Amygdala (tissue), 56 donors: Measurements from ENCODE around the gene PLTP.
"Not testable (repeated sequence)": the region's sequence is repeated elsewhere in the genome, so short reads cannot be mapped to it uniquely, and the experiment has no call there.

Experiments used
- DNase-seq, 56 donors: peaks; one replicate each; lab custom pipeline; 2025; lab: John Stamatoyannopoulos, UW

The PLTP gene

GRCh38 chr20:45944965-45945677, 33.2 kb upstream of the PLTP start:
- no peak for DNase-seq

GRCh38 chr20:45944151-45944964, 32.4 kb upstream of the PLTP start:
- DNase-seq, result peak in 2 of 56 donors; percentile 25 to 38

DNA sequence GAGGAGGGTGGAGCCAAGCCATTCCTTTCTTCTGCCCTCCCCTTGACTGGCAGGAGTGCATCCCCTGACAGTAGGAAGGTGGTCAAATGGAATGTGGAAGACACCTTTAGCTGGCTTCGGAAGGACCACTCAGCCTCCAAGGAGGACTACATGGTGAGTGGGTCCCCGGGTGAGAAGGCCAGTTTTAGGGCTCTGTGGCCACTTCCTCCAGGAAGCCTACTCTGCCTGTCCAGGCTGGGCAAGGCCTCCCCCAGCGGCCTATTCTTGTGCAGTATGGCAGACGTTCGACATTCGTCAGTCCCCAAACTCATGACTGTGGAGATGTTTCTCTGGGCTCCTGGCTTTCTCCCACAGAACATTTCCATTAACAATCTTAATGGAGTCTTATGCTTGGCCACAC, 31.7 kb upstream of the PLTP start:
- DNase-seq, result no peak

GRCh38 chr20:45940469-45940868, 28.5 kb upstream of the PLTP start:
- no peak for DNase-seq

DNA sequence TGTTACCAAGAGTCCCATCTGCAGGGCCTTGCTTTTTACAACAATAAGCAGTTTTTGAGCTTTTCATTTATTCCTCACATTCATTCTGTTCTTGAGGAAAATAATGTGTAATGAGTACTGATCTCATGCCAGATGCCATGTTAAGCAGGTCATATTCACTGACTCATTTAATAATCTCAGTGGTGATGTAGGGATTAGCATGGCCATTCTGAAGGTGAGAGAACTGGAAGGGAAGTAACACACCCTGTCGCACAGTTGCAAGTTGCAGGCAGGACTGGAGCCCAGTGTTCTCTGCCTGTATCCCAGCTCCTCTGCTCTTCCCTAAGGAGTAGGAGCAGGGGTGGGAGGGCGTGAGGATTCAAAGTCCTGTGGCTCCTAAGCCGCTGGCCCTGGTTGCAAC, 28.1 kb upstream of the PLTP start:
- DNase-seq, result no peak

DNA sequence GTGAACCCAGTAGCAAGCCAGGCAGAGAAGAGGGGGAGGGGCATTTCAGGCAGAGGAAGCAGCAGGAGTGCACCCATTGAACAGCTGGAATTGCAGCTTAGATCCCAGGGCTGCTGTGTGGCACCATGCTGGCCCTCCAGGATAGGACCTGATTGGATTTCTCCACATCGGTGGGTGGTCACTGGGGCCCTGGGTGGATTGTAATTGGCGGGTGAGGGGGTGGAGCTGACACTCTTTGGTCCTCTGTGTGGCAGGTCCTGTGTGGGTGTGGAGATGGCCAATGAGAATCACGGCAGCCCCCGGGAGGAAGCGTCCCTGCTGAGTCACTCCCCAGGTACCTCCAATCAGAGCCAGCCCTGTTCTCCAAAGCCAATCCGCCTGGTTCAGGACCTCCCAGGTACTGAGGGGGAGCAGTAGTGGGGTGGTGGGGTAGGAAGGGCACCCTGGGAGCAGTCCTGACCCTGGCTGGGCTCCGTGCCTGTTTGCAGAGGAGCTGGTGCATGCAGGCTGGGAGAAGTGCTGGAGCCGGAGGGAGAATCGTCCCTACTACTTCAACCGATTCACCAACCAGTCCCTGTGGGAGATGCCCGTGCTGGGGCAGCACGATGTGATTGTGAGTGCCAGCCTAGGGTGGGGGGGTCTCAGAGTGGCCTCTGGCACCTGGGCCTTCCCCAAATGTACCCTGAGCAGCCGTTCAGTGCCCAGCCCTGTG, 26.9 kb upstream of the PLTP start:
- DNase-seq, result peak in 1 of 56 donors; percentile 8

DNA sequence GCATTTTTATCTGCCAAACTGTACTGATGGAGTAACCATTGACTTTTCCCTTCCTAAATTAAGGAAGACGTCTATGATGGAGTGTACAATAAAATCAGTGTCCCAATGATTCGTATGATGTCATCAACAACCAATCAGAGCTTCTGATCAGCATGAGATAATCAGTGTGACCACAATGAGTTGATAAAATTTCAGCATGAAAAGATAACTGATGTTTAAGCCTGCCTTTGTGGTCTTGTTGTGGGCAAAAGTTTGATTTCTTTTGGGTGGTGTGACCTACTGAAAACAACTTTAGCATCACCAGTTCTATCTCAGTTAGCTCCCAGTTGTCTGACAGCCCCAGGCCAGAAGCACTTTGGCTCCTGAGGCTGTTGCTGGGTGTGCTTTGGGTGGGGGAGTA, 25.8 kb upstream of the PLTP start:
- no peak for DNase-seq

DNA sequence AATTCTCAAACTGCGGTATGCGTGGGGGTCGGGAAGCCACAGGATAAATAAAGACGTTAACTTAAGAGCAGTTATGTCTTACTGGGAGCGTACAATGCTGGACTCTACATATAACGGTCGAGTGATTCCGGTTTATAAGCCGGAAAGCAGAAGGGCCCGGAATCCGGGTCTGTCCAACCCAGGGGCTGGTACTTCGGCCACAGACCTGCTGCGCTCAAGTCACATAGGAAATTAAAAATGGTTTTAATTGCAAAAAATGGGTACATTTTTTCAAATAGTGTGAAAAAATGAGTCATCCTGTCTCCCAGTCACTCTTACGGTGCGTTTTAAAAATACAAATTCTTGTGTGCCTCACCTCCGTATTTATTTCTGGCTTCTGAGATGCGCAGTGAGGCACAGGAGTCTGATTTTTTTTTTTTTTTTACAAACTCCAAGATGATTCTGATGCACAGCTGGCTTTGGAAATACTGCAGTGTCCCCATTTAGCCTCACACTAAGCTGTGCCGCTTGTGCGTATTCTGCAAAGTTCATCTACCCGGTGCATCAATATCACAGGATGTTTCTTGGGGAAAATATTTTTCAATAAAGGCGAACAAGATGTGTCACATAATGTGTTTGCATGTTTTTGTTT, 23.6 kb upstream of the PLTP start:
- DNase-seq, result peak in 1 of 56 donors; percentile 10

DNA sequence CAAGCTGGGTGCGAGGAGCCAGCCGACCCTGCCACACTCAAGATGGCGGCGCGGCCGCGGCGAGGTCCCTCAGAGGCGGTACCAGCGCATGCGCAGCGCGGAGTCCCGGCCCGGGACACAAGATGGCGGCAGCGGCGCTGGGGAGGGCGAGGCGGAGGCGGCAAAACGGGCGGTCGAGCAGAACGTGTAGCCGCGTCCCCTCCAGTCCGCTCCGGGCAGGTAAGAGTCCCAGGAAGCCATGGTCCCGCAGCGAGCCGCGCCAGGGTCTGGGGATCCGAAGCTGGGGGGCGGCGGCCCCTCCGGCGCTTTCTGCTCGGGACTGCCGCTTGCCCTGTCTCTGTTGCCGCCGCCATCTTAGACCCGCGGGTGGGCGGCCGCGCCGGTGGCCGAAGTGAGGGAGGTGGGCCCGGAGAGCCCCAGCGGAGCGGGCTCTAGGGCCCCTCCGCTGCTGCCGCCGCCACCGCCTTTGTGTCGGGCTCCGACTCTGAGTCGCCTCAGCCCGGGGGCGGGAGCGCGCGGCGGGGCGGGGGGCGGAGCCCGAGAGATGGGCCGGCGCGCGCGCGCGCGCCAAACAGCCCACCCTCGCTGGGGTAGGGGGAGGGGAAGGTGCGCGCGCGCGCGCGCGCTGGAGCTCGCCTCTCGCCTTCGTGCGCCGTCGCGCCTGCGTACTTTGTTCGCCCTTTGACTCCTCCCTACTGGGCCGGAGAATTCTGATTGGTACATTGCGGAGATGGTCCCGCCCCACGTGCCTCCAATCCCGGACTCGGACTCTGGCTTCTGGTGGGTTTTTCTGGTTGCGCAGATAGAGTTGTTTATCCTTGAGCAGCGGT, 22.8 kb upstream of the PLTP start, which contains the start of gene PCIF1:
Gene PCIF1 (plus strand): TSS at position 98 of the 830 bp plus-strand sequence. CDS start 4,317 bp downstream, outside the sequence.
- peak; percentile 80 to 98 (median 95) for DNase-seq

DNA sequence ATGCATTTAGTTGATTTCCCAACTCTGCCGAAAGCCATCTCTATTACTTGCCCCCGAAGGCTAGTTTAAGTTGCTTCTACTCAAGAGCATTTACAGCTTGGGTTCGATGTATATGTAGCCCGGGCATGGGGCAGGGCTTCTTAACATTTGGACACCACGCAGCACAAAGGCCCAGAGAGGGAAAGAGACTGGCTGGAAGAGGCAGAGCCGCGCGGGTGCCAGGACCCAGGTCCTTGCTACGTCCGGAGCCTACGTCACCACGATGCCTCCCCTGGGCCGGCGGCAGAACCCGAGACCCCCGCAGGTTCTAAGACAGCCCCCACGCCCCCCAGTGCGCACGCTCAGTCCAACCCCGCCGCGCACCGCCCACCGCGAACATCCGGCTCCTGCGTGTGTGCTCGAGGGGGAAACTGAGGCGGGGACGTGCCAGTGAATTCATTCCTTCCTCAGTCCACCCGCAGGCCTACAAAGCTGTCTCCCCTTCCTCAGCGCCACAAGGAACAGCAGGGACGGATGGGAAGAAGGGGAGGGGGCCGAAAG, 22.2 kb upstream of the PLTP start:
- peak in 35 of 56 donors; percentile 54 to 94 (median 82) for DNase-seq

GRCh38 chr20:45933266-45934045, 21.5 kb upstream of the PLTP start:
- DNase-seq, result peak in 52 of 56 donors; percentile 12 to 81 (median 61)

GRCh38 chr20:45931680-45932079, 19.7 kb upstream of the PLTP start:
- DNase-seq, result not testable (repeated sequence)

DNA sequence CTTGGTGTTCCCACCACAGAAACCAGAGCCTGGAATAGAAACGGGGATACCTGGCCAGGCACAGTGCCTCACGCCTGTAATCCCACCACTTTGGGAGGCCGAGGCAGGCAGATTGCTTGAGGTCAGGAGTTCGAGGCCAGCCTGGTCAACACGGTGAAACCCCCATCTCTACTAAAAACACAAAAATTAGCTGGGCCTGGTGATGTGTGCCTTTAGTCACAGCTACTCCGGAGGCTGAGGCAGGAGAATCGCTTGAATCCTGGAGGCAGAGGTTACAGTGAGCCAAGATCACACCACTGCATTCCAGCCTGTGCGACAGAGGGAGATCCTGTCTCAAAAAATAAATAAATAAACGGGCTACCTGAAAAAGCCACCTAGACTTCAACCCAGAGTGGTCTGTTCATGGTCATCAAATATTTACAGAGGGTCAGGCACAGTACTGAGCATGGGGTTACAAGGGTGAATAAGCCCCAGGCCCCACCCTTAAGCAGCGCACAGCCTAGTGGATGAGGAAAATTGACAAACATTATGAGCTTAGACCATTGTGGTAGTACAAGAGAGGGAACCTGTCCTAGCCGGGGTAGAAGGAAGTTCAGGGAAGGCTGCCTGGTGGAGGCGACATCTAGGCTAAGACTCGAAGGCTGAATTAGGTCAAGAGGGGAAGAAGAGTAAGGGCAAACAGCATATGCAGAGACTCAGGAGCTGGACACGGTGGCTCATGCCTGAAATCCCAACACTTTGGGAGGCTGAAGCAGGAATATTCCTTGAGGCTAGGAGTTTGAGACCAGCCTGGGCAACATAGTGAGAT, 15.3 kb upstream of the PLTP start:
- no peak for DNase-seq

DNA sequence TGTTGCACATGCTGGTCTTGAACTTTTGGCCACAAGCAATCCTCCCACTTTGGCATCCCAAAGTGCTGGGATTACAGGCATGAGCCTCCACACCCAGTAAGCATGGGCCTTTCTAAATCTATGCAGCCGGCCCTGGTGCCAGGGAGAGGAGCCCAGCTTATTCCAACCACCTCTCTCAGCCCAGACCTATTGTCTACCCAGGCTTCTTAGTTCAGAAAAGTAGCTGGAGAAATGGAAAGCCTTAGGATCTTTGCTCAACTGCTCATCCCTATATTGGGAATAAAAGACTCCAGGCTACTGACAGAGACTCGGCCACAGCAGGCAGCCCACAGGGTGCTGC, 14.7 kb upstream of the PLTP start:
- no peak for DNase-seq

- DNase-seq, result no peak
Measured at GRCh38 chr20:45925821-45926506, 14.0 kb upstream of the PLTP start.

DNA sequence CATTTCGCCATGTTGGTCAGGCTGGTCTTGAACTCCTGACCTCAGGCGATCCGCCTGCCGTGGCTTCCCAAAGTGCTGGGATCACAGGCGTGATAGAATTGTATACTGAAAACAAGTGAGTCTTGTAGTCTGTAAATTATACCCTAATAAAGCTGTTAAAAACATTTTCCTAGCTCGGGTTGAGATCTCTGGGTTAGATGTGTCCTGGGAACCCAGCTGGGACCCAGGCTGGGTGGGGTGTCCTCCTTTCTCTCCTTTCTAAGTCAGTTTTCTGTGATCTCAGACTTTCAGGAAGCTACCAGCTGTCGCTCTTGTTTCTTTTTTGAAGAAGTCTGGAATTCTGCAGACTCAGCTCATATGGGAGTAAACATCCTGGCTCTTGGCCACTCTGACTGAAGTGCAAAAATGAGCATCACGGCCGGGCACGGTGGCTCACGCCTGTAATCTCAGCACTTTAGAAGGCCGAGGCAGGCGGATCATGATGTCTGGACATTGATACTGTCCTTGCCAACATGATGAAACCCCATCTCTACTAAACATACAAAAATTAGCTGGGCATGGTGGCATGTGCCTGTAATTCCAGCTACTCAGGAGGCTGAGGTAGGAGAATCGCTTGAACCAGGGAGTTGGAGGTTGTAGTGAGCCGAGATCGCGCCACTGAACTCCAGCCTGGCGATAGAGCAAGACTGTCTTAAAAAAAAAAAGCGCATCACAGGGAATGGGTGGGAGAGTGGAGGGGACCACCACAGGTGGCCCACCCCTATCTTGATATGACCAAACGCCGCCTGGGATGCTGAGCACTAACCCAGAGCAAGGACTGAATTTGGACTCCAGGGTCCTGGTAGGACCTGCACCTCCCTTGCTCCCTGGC, 12.7 kb upstream of the PLTP start:
- peak in 8 of 56 donors; percentile 6 to 31 (median 12) for DNase-seq
